8988T (cell line): Measurements from ENCODE around the gene POM121C.
"Not testable (repeated sequence)": the region's sequence is repeated elsewhere in the genome, so short reads cannot be mapped to it uniquely, and the experiment has no call there.

Experiments
- DNase-seq: peaks from one replicate; pipeline ENCODE4 v3.0.0; 2011

The POM121C gene

GRCh38 chr7:75374519-75375317 lies 111.4 kb downstream of the POM121C start:
- DNase-seq: not testable (repeated sequence)

- not testable (repeated sequence) for DNase-seq
Observed at GRCh38 chr7:75374144-75374518, 112.0 kb downstream of the POM121C start.

- not testable (repeated sequence) for DNase-seq
Observed at GRCh38 chr7:75367313-75367712, 118.8 kb downstream of the POM121C start.
